SU-DHL-6 (cell line): ENCODE data around the gene RAMAC.
"Not testable (repeated sequence)": the region's sequence is repeated elsewhere in the genome, so short reads cannot be mapped to it uniquely, and the experiment has no call there.

Experiments
- H2AFZ ChIP-seq: fragments of 200-600 bp; sonication (generic); 2 replicates; pipeline ENCODE4 v1.6.1; 2014; ENCODE audit warnings: low read depth, mild to moderate bottlenecking, moderate library complexity, mixed read lengths, antibody characterized with exemption, low read length; ENCODE audit not compliant: severe bottlenecking
- H3F3A ChIP-seq: fragments of 200-600 bp; shearing (Covaris generic); 2 replicates; pipeline ENCODE4 v1.6.0; 2016; ENCODE audit warnings: antibody characterized with exemption, mild to moderate bottlenecking; ENCODE audit not compliant: insufficient read depth
- H3K27ac ChIP-seq: fragments of 200-600 bp; sonication (generic); 2 replicates; pipeline ENCODE4 v1.5.1; 2016; ENCODE audit warnings: low read depth, mild to moderate bottlenecking, low read length, moderate library complexity, mixed read lengths
- H3K27me3 ChIP-seq: fragments of 200-600 bp; sonication (generic), shearing (Covaris generic); 2 replicates; pipeline ENCODE4 v1.6.0; 2014; ENCODE audit warnings: mild to moderate bottlenecking, low read length
- H3K36me3 ChIP-seq: fragments of 200-600 bp; sonication (generic); 2 replicates; pipeline ENCODE4 v1.6.1; 2014; ENCODE audit warnings: mild to moderate bottlenecking, low read length, mixed read lengths
- H3K4me2 ChIP-seq: fragments of 300-600, 200-600 bp; shearing (Covaris generic), sonication (generic); 2 replicates; pipeline ENCODE4 v1.6.0; 2014; ENCODE audit warnings: low read length, low read depth, mild to moderate bottlenecking; ENCODE audit not compliant: poor library complexity, severe bottlenecking
- H3K4me3 ChIP-seq: fragments of 200-600 bp; sonication (generic); 2 replicates; pipeline ENCODE4 v1.5.1; 2014; ENCODE audit warnings: antibody characterized with exemption, low read length, mild to moderate bottlenecking, mixed read lengths; ENCODE audit not compliant: insufficient read depth, poor library complexity, severe bottlenecking
- H3K79me2 ChIP-seq: fragments of 200-600 bp; sonication (generic); 2 replicates; pipeline ENCODE4 v1.6.1; 2014; ENCODE audit warnings: mild to moderate bottlenecking, low read length, moderate library complexity; ENCODE audit not compliant: insufficient read depth
- H3K9ac ChIP-seq: fragments of 200-600 bp; sonication (generic); 2 replicates; pipeline ENCODE4 v1.7.0; 2014; ENCODE audit warnings: mild to moderate bottlenecking, low read length
- H3K9me2 ChIP-seq: fragments of 200-600 bp; sonication (generic); replicated peaks from 2 replicates; pipeline ENCODE4 v1.6.1; 2014; ENCODE audit warnings: low read length; ENCODE audit not compliant: insufficient read depth
- H3K9me3 ChIP-seq: fragments of 200-600 bp; sonication (generic); 2 replicates; pipeline ENCODE4 v1.6.1; 2014; ENCODE audit warnings: low read length, mixed read lengths; ENCODE audit not compliant: insufficient read depth
- H4K20me1 ChIP-seq: fragments of 200-600 bp; sonication (generic); 2 replicates; pipeline ENCODE4 v1.6.1; 2014; ENCODE audit warnings: low read depth, mild to moderate bottlenecking, antibody characterized with exemption, low read length, moderate library complexity, mixed read lengths
- EZH2phosphoT487 ChIP-seq: fragments of 200-600 bp; sonication (generic), shearing (Covaris generic); conservative IDR thresholded peaks from 2 replicates; pipeline ENCODE4 v1.6.1; 2018; ENCODE audit warnings: mild to moderate bottlenecking, antibody characterized with exemption, low read length, moderate library complexity, mixed read lengths
- TF ChIP-seq, protein P1 (sequence below): fragments of 200-600 bp; sonication (generic); IDR thresholded peaks from one replicate; pipeline ENCODE4 v1.5.1; 2017; ENCODE audit warnings: antibody characterized with exemption, mild to moderate bottlenecking, low read length, moderate library complexity; ENCODE audit not compliant: insufficient read depth, poor library complexity, severe bottlenecking

Gene RAMAC

DNA sequence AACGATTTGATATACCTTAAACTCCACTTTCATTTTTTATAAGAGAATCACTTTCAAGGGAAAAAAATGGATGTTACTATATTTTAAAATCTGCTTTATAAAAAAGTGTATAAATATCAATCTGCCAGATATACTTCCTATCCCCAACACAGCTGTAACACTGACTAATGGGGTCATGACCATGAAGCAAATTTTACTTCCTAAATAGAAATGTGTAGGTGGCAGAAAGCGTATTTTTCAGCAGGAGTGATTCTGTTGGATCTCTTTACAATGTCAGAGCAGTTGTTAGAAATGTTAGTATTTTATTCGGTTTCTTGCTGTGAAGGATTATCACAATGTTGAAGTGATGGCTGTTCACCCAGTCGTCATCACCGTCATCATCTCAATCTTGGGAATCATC, 30.9 kb downstream of the RAMAC start:
- no peak overlapping the region for H3K27ac ChIP-seq
- H3K9me2 ChIP-seq, result no peaks in the 10 kb centered on the region
- peaks cover 50% of the 10 kb centered on the region for H3F3A ChIP-seq
- no peak overlapping the region for H2AFZ ChIP-seq
- H3K79me2 ChIP-seq, result peaks cover 11% of the 10 kb centered on the region; the same call in 1 of the 2 replicates
- no peaks in the 10 kb centered on the region for H3K27me3 ChIP-seq
- H3K4me3 ChIP-seq, result no peak overlapping the region
- peaks cover 30% of the 10 kb centered on the region for H3K36me3 ChIP-seq
- H3K4me2 ChIP-seq, result no peak overlapping the region
- no peaks in the 10 kb centered on the region for H3K9me3 ChIP-seq
- H3K9ac ChIP-seq, result no peak overlapping the region
- H4K20me1 ChIP-seq, result no peaks in the 10 kb centered on the region
- TF ChIP-seq, protein P1, sequence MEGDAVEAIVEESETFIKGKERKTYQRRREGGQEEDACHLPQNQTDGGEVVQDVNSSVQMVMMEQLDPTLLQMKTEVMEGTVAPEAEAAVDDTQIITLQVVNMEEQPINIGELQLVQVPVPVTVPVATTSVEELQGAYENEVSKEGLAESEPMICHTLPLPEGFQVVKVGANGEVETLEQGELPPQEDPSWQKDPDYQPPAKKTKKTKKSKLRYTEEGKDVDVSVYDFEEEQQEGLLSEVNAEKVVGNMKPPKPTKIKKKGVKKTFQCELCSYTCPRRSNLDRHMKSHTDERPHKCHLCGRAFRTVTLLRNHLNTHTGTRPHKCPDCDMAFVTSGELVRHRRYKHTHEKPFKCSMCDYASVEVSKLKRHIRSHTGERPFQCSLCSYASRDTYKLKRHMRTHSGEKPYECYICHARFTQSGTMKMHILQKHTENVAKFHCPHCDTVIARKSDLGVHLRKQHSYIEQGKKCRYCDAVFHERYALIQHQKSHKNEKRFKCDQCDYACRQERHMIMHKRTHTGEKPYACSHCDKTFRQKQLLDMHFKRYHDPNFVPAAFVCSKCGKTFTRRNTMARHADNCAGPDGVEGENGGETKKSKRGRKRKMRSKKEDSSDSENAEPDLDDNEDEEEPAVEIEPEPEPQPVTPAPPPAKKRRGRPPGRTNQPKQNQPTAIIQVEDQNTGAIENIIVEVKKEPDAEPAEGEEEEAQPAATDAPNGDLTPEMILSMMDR, result no peak
- TF ChIP-seq EZH2phosphoT487, result no peak

DNA sequence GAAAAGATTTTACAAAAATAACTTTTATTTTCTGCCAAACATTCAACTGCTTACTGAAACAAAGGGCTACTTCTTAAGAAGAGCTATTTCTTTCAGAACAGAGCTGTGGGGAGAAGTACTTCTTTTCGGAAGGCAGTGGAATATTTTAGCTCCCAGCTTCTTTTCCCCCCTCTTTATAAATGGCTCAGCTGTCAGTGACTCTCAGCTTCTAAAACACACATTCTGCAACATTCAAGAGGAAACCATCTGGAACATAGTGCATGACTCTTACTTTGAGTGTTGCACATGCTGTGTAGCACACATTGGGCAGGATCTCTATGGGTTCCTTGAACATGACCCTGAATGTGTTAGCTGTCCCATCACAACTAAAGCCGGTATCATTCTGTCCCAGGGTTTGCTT, 32.4 kb downstream of the RAMAC start:
- Histone ChIP-seq H3K36me3 (peaks cover 30% of the 10 kb centered on the region), H3K79me2 (no peaks in the 10 kb centered on the region), H3K9me2 (no peaks in the 10 kb centered on the region), H4K20me1 (no peaks in the 10 kb centered on the region), H3K27ac (no peak overlapping the region), H2AFZ (no peak overlapping the region), H3K9me3 (no peaks in the 10 kb centered on the region), H3K27me3 (no peaks in the 10 kb centered on the region), H3F3A (peaks cover 50% of the 10 kb centered on the region), H3K9ac (no peak overlapping the region), H3K4me2 (no peak overlapping the region), H3K4me3 (no peak overlapping the region)
- no peak for TF ChIP-seq EZH2phosphoT487
- TF ChIP-seq, protein P1, result no peak

DNA sequence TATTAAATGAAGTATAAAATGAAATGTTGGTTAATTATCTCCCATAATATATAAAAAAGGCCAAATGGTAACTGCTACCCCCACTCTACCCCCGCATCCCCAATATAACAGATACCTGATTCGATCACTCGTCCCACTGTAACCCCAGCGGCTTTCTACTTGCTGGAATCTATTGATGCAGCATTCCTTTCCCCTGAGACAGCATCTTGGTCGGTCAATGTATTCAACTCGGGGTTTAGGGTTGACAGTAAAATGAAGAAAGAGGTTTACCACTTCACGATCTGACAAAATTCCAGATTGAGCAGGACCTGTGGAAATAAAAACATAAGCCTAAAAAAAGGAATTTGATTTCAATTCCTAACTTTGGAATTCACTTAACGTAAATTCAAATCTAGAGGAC, 44.0 kb downstream of the RAMAC start:
- Histone ChIP-seq H3K9me3 (no peaks in the 10 kb centered on the region), H3K79me2 (peaks cover 47% of the 10 kb centered on the region), H3K9me2 (no peaks in the 10 kb centered on the region), H3K9ac (no peak overlapping the region), H3F3A (peaks cover 3% of the 10 kb centered on the region; the same call in 1 of the 2 replicates), H3K27ac (no peak overlapping the region), H3K4me3 (no peak overlapping the region), H3K27me3 (no peaks in the 10 kb centered on the region), H4K20me1 (0 out of 2 replicates have a peak, but pooled peaks cover 8% of the 10 kb centered on the region), H3K36me3 (peaks cover 41% of the 10 kb centered on the region), H3K4me2 (no peak overlapping the region), H2AFZ (no peak overlapping the region)
- no peak for TF ChIP-seq EZH2phosphoT487

DNA sequence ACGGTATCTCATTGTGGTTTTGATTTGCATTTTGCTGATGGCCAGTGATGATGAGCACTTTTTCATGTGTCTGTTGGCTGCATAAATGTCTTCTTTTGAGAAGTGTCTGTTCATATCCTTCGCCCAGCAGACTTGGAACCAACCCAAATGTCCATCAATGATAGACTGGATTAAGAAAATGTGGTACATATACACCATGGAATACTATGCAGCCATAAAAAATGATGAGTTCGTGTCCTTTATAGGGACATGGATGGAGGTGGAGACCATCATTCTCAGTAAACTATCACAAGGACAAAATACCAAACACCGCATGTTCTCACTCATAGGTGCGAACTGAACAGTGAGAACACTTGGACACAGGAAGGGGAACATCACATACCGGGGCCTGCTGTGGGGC, 45.2 kb downstream of the RAMAC start:
- not testable (repeated sequence) for H3K27me3 ChIP-seq, H3K4me2 ChIP-seq, H3K9ac ChIP-seq, H3F3A ChIP-seq, H3K27ac ChIP-seq, H3K9me2 ChIP-seq, H2AFZ ChIP-seq, H3K4me3 ChIP-seq, H3K9me3 ChIP-seq
- peaks cover 59% of the 10 kb centered on the region for H3K79me2 ChIP-seq
- peaks cover 19% of the 10 kb centered on the region for H4K20me1 ChIP-seq
- peaks cover 48% of the 10 kb centered on the region for H3K36me3 ChIP-seq
